HepG2 (cell line): ENCODE results near the gene SVBP. TPM values are rescaled to one million over a fixed set of nuclear protein-coding genes. Genes with fewer than 3 reads are reported as not detected.

Experiments used
- HOXA9 ChIP-seq: sonication (generic); formaldehyde crosslinking; IDR thresholded peaks from 2 replicates; pipeline ENCODE4 v1.8.1; 2022; ENCODE audit warnings: missing genetic modification reagents, mild to moderate bottlenecking, moderate library complexity, borderline replicate concordance
- NFIB ChIP-seq: sonication (generic); formaldehyde crosslinking; IDR thresholded peaks from 2 replicates; pipeline ENCODE4 v1.9.0; 2021; ENCODE audit warnings: missing genetic modification reagents, mild to moderate bottlenecking, borderline replicate concordance
- ZNF274 ChIP-seq: sonication (generic); formaldehyde crosslinking; IDR thresholded peaks from 2 replicates; pipeline ENCODE4 v1.5.1; 2020; ENCODE audit warnings: mild to moderate bottlenecking, missing genetic modification reagents
- ZNF407 ChIP-seq: sonication (generic); formaldehyde crosslinking; IDR thresholded peaks from one replicate; pipeline ENCODE4 v1.5.1; 2020; ENCODE audit warnings: mild to moderate bottlenecking, missing genetic modification reagents; ENCODE audit errors: not compliant biosample characterization
- polyA plus RNA-seq, 8 experiments: library from polyadenylated mRNA; depleted of rRNA in 3 of 8; stranded (reverse) in 7 of 8; unstranded in 1 of 8; fragments of >200 nt; fragmentation: Illumina TruSeq in 4 of 8; extraction: Trizol in 4 of 8; gene quantifications; 2 replicates each; pipeline versions ENCODE4 v1.2.1 to v1.2.3, GENCODE V29; 2011 to 2016; ENCODE audit warnings: low read depth in 4 of 8, missing spikeins in 1 of 8, mixed read lengths in 1 of 8; ENCODE audit not compliant: insufficient read depth in 1 of 8
- total RNA-seq, 5 experiments: library from RNA; depleted of rRNA; stranded (reverse); fragments of >200 nt; fragmentation: Illumina TruSeq; extraction: Trizol; gene quantifications; 2 replicates each; pipeline ENCODE4 v1.2.3, GENCODE V29; 2016; ENCODE audit warnings: low read depth in 1 of 5

Gene SVBP
- total and polyA plus RNA-seq, 2 of the 13 experiments (the other 11 are each of a cell fraction or from before 2014, with no cell fraction given): 28.8 to 48.2 TPM

GRCh38 chr1:42779725-42780124 lies 37.5 kb downstream of the SVBP start (continued):
- TF ChIP-seq ZNF407 (CRISPR knock-in tag) (no peak), HOXA9 (no peak), NFIB (CRISPR knock-in tag) (no peak), ZNF274 (no peak)
